Smooth muscle cell (in vitro differentiated cells): ENCODE results near the gene GALNT18. TPM values are rescaled to one million over a fixed set of nuclear protein-coding genes. Genes with fewer than 3 reads are reported as not detected.

ENCODE experiments used
- DNase-seq: peaks from one replicate; lab custom pipeline; 2025; ENCODE audit not compliant: unreplicated experiment; lab: John Stamatoyannopoulos, UW
- H2AFZ ChIP-seq: fragments of 200-600 bp; sonication (generic); 2 replicates; pipeline ENCODE4 v1.6.0; 2016; ENCODE audit warnings: antibody characterized with exemption, low read depth, mild to moderate bottlenecking
- H3F3A ChIP-seq: fragments of 200-600 bp; sonication (generic); 2 replicates; pipeline ENCODE4 v1.6.0; 2017; ENCODE audit warnings: antibody characterized with exemption, low read depth
- H3K27ac ChIP-seq: fragments of 200-600 bp; sonication (generic); 2 replicates; pipeline ENCODE4 v1.5.1; 2016; ENCODE audit warnings: low read depth, mild to moderate bottlenecking
- H3K27me3 ChIP-seq: fragments of 200-600 bp; sonication (generic); 2 replicates; pipeline ENCODE4 v1.6.1; 2016; ENCODE audit warnings: low read depth, mild to moderate bottlenecking
- H3K36me3 ChIP-seq: fragments of 200-600 bp; sonication (generic); 2 replicates; pipeline ENCODE4 v1.5.1; 2016; ENCODE audit warnings: low read depth
- H3K4me1 ChIP-seq: fragments of 200-600 bp; sonication (generic); 2 replicates; pipeline ENCODE4 v1.5.1; 2016; ENCODE audit warnings: low read depth
- H3K4me2 ChIP-seq: fragments of 200-600 bp; sonication (generic); 2 replicates; pipeline ENCODE4 v1.6.0; 2016; ENCODE audit warnings: mild to moderate bottlenecking
- H3K4me3 ChIP-seq: fragments of 200-600 bp; sonication (generic); 2 replicates; pipeline ENCODE4 v1.5.1; 2016; ENCODE audit warnings: mild to moderate bottlenecking
- H3K79me2 ChIP-seq: fragments of 200-600 bp; sonication (generic); 2 replicates; pipeline ENCODE4 v1.6.0; 2016; ENCODE audit warnings: low read depth, mild to moderate bottlenecking
- H3K9ac ChIP-seq: fragments of 200-600 bp; sonication (generic); 2 replicates; pipeline ENCODE4 v1.6.0; 2016; ENCODE audit warnings: low read depth
- H3K9me3 ChIP-seq: fragments of 200-600 bp; sonication (generic); replicated peaks from 2 replicates; pipeline ENCODE4 v1.5.1; 2016; ENCODE audit warnings: low read depth
- H4K20me1 ChIP-seq: fragments of 200-600 bp; sonication (generic); 2 replicates; pipeline ENCODE4 v1.6.0; 2016; ENCODE audit warnings: low read depth
- CTCF ChIP-seq: fragments of 200-600 bp; sonication (generic); IDR thresholded peaks from 2 replicates; pipeline ENCODE4 v1.5.1; 2017; ENCODE audit warnings: borderline replicate concordance, mild to moderate bottlenecking, antibody characterized with exemption; ENCODE audit not compliant: insufficient read depth, poor library complexity, severe bottlenecking
- WGBS: methylation state at CpG from one replicate; pipeline ENCODE4 v1.1.7; 2016; ENCODE audit warnings: low lambda C conversion rate; 5-methylcytosine and 5-hydroxymethylcytosine counted together
- polyA plus RNA-seq: library from polyadenylated mRNA; unstranded; fragments of >200 nt; fragmentation: Nextera tagmentation; extraction: Ambion mirVana; gene quantifications from 2 replicates; pipeline ENCODE4 v1.2.1, GENCODE V29; 2016
- total RNA-seq: library from RNA; depleted of rRNA; stranded (reverse); fragments of >200 nt; gene quantifications from 2 replicates; pipeline ENCODE4 v1.2.3, GENCODE V29; 2014

The GALNT18 gene
- total and polyA plus RNA-seq, 2 experiments from 2014 or later = 11.5 to 16.3 TPM

- 34% methylated on average over 3 of the region's 3 CpGs for WGBS
- Histone ChIP-seq H3K4me1 (no peaks in the 10 kb centered on the region), H3K4me2 (no peak overlapping the region), H3K9ac (no peak overlapping the region), H4K20me1 (no peaks in the 10 kb centered on the region), H3K4me3 (no peak overlapping the region), H3K27me3 (no peaks in the 10 kb centered on the region), H3K36me3 (no peaks in the 10 kb centered on the region), H3K9me3 (no peaks in the 10 kb centered on the region), H2AFZ (no peak overlapping the region), H3F3A (no peaks in the 10 kb centered on the region), H3K79me2 (no peaks in the 10 kb centered on the region), H3K27ac (no peak overlapping the region)
- no peak for DNase-seq
- TF ChIP-seq CTCF = no peak
Observed at GRCh38 chr11:11265320-11265719, 356.5 kb downstream of the GALNT18 start.

GRCh38 chr11:11263238-11264005 is 358.4 kb downstream of the GALNT18 start:
- H4K20me1 ChIP-seq = no peaks in the 10 kb centered on the region
- no peak overlapping the region for H2AFZ ChIP-seq
- H3K36me3 ChIP-seq = no peaks in the 10 kb centered on the region
- DNase-seq = no peak
- H3K79me2 ChIP-seq = no peaks in the 10 kb centered on the region
- TF ChIP-seq CTCF = no peak
- peaks cover 4% of the 10 kb centered on the region for H3K27me3 ChIP-seq
- H3F3A ChIP-seq = no peaks in the 10 kb centered on the region
- WGBS = 65% methylated on average over 8 of the region's 8 CpGs
- no peaks in the 10 kb centered on the region for H3K4me1 ChIP-seq
- H3K27ac ChIP-seq = no peak overlapping the region
- H3K9me3 ChIP-seq = no peaks in the 10 kb centered on the region
- no peak overlapping the region for H3K4me2 ChIP-seq
- no peak overlapping the region for H3K4me3 ChIP-seq
- H3K9ac ChIP-seq = no peak overlapping the region

GRCh38 chr11:11262171-11262920 is 359.5 kb downstream of the GALNT18 start:
- WGBS = 87% methylated on average over 5 of the region's 5 CpGs
- Histone ChIP-seq H2AFZ (no peak overlapping the region), H3K9ac (no peak overlapping the region), H3K4me3 (no peak overlapping the region), H3K9me3 (no peaks in the 10 kb centered on the region), H3K4me1 (no peaks in the 10 kb centered on the region), H3K27ac (no peak overlapping the region), H3K27me3 (peaks cover 4% of the 10 kb centered on the region), H3K4me2 (no peak overlapping the region), H4K20me1 (no peaks in the 10 kb centered on the region), H3K36me3 (no peaks in the 10 kb centered on the region), H3F3A (no peaks in the 10 kb centered on the region), H3K79me2 (no peaks in the 10 kb centered on the region)
- no peak for TF ChIP-seq CTCF
- DNase-seq = no peak
